ENCODE results near the gene CD302.
"Not testable (repeated sequence)": the region's sequence is repeated elsewhere in the genome, so short reads cannot be mapped to it uniquely, and the experiment has no call there.

The CD302 gene
- 20.1 to 141 (median 65.0) reads per million in 17 experiments for total RNA-seq

DNA sequence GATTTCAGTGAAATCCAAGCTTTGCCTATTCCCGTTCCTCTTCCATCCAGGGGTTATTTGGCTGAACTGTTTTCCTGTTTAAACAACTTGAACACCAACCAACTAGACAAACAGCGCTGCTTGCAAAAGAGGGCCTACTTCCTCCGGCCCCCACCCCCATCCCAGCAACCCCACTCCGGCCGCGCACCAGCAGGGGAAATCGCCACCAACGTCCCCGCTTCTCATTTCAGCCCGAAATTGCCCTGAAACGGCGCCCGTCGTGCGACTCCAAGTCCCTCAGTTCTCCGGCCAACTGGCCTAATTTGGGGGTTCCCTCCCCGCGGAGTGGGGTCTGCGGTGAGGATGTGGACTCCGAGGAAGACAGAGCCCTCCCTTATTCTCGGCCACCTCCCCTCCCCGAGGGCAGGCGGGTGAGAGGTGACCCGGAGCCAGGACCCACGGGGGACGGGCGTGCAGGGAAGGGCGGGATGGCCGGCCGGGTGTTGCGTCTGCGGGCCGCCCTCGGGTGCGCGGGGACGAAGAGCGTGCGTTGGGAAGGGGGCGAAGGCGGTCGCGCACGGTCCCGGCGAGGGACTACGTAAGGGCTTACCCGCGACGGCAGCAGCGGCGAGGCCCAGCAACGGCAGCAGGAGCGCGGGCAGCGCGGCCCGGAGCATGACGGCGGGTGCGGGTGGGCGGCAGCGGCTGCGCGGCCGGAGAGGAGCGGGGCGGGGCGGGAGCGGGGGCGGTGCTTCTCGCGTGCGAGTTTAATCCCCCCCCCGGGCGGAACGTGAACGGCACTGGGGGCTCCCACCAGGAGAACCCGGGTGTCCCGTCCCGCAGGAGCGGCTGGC, at the start of gene CD302:
Gene CD302 (minus strand): TSS at position 666 of the 833 bp plus-strand sequence. CDS start 10 bp downstream, at position 656.
- peak; percentile 74 to 91 (median 82) for DNase-seq

DNA sequence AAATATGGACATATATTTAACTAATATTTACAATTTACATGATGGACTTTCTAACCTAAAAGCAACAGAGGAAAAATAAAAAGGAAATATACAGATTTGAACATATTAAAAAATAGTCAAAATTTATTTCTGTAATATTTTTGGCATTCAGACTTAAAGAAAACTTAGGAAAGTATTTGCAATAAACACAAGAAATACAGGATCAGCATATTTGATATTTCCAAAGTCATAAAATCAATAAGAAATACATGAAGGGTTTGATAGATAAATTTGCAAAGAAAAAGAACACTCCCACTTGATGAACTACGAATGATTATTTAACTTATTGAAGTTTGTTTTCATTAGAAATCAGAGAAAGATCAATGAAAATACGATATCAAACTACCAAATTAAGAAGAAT, 48.6 kb upstream of the CD302 start:
- no peak for DNase-seq

DNA sequence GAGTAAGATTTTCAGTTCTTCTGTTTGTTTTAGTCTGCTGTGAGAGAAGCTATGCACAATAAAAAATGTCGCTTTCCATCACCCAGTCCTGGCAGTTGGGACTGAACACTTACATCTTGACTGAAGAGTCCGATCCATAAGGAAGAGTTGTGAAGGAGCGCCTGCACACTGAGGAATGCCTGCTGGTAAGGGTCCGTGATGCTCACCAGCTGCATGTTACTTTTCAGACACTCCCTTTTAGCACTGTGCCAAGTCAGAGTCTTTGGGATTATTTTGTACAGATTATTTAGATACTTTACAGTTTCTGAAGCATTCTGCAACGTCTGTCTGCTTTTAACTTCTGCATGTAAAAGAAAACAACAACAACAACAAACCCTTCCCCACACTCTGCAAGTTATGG, 42.6 kb upstream of the CD302 start:
- no peak for DNase-seq

DNA sequence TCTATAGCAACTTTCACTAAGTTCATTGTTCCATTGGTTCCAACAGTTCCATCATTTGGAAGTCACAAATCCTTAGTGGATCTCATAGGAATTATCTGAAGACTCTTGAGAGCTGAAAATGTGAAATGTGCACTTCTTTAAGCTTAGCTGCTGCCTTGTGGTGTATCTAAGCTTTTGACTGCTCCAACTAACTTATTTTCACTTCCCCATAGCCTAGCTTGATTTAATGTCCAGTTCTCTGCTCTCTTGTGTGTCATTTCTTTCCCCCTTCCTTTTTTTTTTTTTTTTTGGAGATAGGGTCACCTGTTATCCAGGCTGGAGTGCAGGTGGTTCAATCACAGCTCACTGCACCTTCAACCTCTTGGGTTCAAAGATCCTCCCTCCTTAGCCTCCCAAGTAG, 34.9 kb upstream of the CD302 start:
- DNase-seq: peak in 3 of 4 experiments; percentile 18 to 66 (median 54)

GRCh38 chr2:159832026-159832425, 34.0 kb upstream of the CD302 start:
- no peak for DNase-seq

GRCh38 chr2:159829376-159829775, 31.4 kb upstream of the CD302 start:
- no peak for DNase-seq

DNA sequence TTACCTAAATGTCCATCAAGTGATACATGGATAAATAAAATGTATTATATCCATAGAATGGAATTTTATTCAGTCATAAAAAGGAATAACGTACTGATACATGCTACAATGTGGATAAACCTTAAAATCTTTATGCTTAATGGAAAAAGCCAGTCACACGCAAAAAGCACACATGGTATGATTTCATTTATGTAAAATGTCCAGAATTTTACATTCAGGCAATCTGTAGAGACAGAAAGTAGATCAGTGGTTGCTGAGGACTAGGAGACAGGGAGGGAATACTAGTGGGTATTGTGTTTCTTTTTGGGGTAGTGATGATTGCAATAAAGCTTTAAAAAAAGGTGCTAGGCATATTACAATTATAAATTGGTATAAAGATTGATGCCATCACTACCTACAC, 30.7 kb upstream of the CD302 start:
- no peak for DNase-seq

DNA sequence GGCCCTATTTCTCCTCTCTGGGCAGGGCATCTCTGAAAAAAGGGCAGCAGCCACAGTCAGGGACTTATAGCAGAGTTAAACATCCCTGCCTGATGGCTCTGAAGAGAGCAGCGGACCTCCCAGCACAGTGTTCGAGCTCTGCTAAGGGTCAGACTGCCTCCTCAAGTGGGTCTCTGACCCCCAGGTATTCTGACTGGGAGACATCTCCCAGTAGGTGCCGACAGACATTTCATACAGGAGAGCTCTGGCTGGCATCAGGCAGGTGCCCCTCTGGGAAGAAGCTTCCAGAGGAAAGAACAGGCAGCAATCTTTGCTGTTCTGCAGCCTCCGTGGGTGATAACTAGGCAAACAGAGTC, 24.4 kb upstream of the CD302 start:
- DNase-seq: not testable (repeated sequence)

DNA sequence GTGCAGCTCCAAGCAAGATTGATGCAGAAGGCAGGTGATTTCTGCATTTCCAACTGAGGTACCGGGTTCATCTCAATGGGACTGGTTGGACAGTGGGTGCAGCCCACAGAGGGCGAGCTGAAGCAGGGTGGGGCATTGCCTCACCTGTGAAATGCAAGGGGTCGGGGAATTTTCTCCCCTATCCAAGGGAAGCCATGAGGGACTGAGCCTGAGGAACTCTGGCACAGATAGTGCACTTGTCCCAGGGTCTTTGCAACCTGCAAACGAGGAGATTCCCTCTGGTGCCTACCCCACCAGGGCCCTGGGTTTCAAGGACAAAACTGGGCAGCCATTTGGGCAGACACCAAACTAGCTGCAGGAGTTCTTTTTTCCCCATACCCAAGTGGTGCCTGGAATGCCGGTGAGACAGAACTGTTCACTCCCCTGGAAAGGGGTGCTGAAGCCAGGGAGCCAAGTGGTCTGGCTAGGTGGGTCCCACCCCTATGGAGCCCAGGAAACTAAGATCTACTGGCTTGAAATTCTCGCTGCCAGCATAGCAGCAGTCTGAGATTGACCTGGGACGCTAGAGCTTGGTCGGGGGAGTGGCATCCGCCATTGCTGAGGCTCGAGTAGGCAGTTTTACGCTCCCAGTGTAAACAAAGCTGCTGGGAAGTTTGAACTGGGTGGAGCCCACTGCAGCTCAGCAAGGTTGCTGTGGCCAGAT, 23.9 kb upstream of the CD302 start:
- not testable (repeated sequence) for DNase-seq

GRCh38 chr2:159818940-159819339, 20.9 kb upstream of the CD302 start:
- no peak for DNase-seq

DNA sequence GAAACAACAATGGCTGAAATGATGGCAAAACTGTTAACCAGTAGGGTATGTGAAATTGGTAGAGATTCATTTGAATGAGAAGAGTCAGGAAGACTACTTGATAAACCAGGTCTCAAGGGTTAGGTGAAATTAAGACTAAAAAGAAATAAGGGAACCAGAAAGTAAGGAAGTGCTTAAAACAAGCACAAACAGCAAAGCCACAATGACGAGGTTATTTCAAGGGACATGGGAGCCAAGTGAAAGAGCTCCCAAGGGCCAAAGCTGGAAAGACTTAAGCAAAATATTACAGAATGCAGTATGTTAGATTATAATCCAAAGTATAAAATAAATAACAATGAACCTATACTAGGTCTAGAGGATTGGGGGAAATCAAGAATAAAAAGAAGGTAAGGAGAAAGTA, 19.3 kb upstream of the CD302 start:
- peak; percentile 40 to 80 (median 67) for DNase-seq

- no peak for DNase-seq
Measured at GRCh38 chr2:159811232-159811631, 13.2 kb upstream of the CD302 start.

GRCh38 chr2:159808032-159808425, 10.0 kb upstream of the CD302 start:
- no peak for DNase-seq

DNA sequence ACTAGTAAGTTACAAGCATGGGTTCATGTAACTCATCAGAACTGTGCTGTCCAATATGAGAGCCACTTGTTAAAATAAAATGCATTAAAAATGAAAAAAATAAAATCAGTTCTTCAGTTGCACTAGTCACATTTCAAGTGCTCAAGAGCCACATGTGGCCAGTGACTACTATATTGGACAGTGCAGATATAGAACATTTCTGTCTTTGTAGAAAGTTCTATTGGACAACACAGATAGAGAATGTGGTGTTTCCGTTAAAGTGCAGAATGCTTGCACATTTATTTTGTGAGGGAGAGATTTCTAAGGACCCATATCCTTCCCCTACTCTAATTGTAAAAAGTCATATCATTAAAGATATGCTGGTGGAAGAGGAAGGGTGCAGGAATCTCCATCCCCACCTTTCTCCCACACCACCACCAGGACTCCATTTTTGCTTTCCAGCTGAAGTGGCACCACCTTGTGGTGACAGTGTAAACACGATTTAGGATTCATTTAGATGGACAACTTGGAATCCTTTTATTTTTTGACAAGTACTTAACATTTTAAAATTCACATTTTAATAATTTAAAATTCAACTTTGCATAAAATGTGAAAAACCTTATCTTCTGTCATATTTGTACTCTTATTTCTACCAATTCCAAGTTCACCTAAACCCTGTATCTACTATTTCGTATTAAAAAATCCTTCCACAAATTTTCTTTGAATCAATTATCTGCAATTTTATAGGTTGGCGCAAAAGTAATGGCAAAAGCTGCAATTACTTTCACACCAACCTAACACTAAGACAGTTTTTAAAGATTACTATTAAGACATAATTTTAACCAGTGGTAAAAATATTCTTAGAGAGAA, 9.4 kb upstream of the CD302 start:
- peak; percentile 70 to 81 (median 72) for DNase-seq

DNA sequence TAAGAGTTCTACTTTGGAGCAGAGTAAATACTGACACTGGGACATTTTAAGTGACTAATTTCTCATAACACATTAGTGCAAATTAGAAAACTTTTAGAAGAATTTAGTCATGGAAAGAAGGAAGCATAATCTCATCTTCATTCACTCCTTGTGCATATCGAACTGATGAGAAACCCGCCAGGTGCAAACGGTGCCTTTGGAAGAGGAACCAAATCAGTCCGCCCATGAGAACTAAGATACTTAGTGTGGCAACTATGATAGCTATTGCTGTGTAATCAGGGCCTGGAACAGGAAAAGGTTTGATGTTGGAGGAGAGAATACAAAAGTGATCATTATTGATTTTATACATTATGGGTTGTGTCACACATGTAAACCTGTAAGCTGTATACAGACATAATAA, 6.9 kb upstream of the CD302 start:
- DNase-seq: no peak

DNA sequence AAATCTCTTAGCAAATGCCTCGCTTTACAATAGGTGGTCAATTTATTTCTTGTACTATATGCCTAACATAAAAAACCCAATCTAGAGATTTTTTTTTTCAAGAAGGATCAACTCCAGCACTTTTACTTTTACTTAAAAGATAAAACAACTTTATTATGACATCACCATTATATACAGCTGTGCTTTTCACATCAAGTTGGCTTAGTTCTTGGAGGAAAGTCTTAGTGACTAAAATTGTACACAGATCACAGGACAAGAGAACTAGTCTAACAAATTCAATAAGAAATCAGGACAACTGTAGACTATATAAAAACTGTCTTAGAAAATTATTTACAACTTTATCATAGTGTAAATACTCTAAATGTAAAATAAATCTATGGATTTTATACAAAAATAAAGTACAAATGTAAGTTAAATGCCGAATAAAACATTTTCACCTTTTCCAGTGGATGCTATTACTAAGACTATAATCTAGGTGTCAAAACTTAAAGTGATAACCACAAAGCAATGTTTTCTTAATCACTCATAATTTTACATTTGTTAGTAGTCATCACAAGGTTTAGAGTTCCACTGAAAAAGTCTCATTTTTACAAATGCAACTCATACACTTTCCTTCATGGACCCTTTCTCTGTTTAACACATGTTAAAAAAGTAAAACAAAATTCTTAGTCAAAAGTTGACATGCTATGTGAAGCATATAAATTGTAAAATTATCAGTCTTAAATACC, 5.4 kb upstream of the CD302 start:
- DNase-seq: no peak

GRCh38 chr2:159802673-159803072, 4.7 kb upstream of the CD302 start:
- DNase-seq: no peak

GRCh38 chr2:159799833-159800232, 1.8 kb upstream of the CD302 start:
- DNase-seq: no peak

GRCh38 chr2:159798376-159798725, 343 bp upstream of the CD302 start:
- peak in 1 of 4 experiments; percentile 15 for DNase-seq

DNA sequence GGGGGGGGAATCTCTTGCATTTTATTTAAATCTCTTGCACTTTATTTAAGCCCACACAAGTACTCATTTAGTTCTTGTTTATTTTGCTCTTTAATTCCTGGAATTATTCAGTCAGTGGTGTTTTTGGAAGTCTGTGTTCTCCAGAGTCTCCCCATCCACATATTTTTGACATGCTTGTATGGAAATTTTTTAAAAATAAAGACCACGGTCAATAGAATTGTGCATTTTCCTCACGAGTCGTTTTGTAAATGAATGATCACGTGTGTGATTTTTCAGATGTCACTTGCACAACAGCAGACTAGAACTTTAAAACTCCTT, 824 bp downstream of the CD302 start:
- DNase-seq: no peak

- peak in 3 of 4 experiments; percentile 22 to 57 (median 52) for DNase-seq
Measured at GRCh38 chr2:159795841-159796690, 1.9 kb downstream of the CD302 start.

GRCh38 chr2:159793326-159793725, 4.7 kb downstream of the CD302 start:
- peak; percentile 12 to 74 (median 45) for DNase-seq

Data from suppressor macrophage (primary cell).